C4-2B (cell line): ENCODE results near the gene OR5H15.

Source experiments
- ZFX ChIP-seq: fragments of 450-650 bp; IDR thresholded peaks from 2 replicates; pipeline ENCODE4 v1.6.1; 2017
- TF ChIP-seq, protein P1 (sequence below): fragments of 450-650 bp; conservative IDR thresholded peaks from 2 replicates; pipeline ENCODE4 v1.5.1; 2017; ENCODE audit warnings: mild to moderate bottlenecking

- TF ChIP-seq, protein P1, sequence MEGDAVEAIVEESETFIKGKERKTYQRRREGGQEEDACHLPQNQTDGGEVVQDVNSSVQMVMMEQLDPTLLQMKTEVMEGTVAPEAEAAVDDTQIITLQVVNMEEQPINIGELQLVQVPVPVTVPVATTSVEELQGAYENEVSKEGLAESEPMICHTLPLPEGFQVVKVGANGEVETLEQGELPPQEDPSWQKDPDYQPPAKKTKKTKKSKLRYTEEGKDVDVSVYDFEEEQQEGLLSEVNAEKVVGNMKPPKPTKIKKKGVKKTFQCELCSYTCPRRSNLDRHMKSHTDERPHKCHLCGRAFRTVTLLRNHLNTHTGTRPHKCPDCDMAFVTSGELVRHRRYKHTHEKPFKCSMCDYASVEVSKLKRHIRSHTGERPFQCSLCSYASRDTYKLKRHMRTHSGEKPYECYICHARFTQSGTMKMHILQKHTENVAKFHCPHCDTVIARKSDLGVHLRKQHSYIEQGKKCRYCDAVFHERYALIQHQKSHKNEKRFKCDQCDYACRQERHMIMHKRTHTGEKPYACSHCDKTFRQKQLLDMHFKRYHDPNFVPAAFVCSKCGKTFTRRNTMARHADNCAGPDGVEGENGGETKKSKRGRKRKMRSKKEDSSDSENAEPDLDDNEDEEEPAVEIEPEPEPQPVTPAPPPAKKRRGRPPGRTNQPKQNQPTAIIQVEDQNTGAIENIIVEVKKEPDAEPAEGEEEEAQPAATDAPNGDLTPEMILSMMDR, result no peak
- no peak for TF ChIP-seq ZFX
Measured at GRCh38 chr3:98148751-98149150, 17.7 kb upstream of the OR5H15 start.
